ENCODE results near the gene PWWP2A. TPM values are rescaled to one million over a fixed set of nuclear protein-coding genes. Genes with fewer than 3 reads are reported as not detected.

Gene PWWP2A
- total RNA-seq, 2 donors from 2014 or later, result 15.4 to 16.7 TPM

DNA sequence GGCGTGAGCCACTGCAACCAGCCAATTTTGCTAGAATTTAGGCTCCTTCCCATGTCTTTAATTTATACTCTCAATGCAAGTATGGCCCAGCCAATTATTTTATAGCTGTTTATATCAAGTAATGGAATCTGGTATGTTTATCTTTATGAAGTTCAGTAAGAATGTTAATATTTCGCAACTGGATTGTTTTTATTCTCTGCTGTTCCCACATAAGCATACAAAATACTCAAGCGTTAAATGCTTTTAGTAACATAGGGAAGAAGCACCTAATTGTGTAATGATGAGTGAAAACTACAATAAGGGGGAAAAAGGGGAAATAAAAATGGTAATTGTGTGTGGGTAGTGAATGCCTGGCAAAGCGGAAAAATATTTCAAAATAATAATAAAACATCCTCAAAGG is 21.3 kb downstream of the PWWP2A start:
- no peak overlapping the region for H3K27ac Mint-ChIP-seq
- H3K4me3 Mint-ChIP-seq, result no peak overlapping the region
- peaks cover 76% of the 10 kb centered on the region for H3K36me3 Mint-ChIP-seq (ENCODE audit: low read depth)
- peaks cover 12% of the 10 kb centered on the region for H3K4me1 Mint-ChIP-seq
- no peak for ATAC-seq (replicated peaks)
- no peaks in the 10 kb centered on the region for H3K9me3 Mint-ChIP-seq
- H3K27me3 Mint-ChIP-seq, result no peaks in the 10 kb centered on the region

DNA sequence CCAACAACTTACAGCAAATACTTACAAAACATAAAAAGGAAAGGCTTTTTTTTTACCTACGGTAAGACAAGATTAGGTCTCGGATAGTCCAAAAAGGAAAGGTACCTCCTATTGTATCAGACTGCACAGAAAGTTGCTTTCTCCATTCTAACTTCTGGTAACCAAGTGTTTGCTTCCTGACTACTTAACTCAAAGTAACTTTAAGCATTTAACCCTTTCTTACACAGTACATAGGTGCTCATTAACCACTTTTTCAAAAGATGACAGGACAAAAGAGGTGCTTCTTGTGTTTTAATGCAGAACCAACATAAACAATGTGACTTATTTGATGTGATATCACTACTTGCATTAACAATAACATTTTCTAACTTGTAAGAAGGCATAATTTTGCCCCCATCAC is 23.1 kb downstream of the PWWP2A start:
- peaks cover 72% of the 10 kb centered on the region for H3K36me3 Mint-ChIP-seq (ENCODE audit: low read depth)
- no peak overlapping the region for H3K27ac Mint-ChIP-seq

DNA sequence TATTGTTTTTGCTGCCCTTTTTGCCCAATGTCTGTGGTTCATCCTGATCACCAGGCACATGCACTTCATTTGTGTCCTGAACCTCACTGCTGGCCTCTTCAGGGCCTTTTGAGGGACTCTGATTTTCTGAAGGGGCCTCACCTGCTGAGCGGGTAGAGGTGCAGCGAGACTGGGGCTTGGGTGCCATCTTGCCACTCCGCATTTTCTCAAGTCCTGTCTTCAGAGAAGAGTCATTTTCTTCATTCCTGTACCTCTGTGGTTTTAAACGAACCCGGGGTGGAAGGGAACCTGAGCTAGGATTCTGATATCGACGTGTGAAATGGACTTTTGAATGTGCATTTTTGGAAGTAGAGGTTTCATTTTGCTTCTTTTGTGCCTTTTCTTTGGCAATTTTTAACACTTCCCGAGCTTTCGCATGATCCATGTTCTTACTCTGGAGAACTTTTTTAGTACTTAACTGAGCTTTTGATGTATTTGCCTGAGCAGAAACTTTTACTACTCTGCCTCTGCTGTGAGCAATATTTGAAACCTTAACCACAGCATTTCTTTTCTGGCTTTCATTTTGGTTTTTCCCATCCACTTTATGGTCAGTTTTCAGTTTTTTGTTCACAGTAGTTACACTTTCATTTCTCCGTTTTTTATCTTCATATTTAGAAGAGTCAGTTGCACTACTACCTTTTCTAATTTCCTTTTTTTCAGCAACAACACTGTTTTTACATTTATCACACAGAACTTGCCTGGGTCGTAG is 26.1 kb downstream of the PWWP2A start:
- H3K36me3 Mint-ChIP-seq (ENCODE audit: low read depth), result peaks cover 70% of the 10 kb centered on the region
- no peak for ATAC-seq (replicated peaks)
- no peaks in the 10 kb centered on the region for H3K9me3 Mint-ChIP-seq
- no peaks in the 10 kb centered on the region for H3K27me3 Mint-ChIP-seq
- peak overlapping the region; percentile 66 for H3K27ac Mint-ChIP-seq
- H3K4me1 Mint-ChIP-seq, result peaks cover 12% of the 10 kb centered on the region
- H3K4me3 Mint-ChIP-seq, result no peak overlapping the region

More for the DNA sequence above, 23.1 kb downstream of the PWWP2A start:
- Mint-ChIP-seq H3K4me1 (peaks cover 12% of the 10 kb centered on the region), H3K4me3 (no peak overlapping the region), H3K9me3 (no peaks in the 10 kb centered on the region), H3K27me3 (no peaks in the 10 kb centered on the region)
- no peak for ATAC-seq (replicated peaks)

DNA sequence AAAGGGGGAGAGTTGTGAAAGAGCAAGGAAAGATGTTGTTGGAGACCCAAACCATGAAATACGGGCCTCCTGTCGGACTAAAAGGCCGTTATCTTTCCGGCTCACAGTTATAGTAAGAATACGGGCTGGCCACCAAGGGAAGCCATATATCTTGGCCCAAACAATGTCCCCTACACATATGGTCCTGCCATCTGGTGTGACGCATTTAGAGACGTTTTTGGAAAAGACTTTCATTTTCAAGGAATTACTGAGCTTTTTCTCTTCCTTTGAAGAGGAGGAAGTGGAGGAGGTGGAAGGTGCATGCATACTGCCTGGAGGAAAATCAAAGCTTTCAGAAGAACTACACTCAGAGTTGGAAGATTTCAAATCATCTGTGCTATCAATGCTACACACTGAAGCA is 26.7 kb downstream of the PWWP2A start:
- Mint-ChIP-seq H3K9me3 (no peaks in the 10 kb centered on the region), H3K27ac (no peak overlapping the region)

DNA sequence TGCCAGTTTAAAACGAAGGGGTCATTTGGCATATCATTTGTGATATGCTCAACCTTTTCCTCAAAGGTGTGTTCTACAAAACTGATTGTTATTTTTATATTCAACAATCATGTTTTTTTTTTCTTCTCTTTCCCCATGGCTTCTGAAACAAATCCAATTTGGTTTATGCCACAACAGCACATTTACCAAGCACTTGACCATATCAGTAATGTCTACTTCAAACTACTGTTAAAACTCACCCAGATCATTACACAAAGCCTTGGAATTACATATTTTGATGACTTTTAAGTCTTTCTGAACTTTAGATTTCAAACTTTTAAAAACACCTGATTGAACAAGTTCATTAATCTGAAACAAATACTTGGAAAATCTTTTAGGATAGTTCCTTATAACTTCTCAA is 29.2 kb downstream of the PWWP2A start:
- H3K9me3 Mint-ChIP-seq, result no peaks in the 10 kb centered on the region
- H3K27me3 Mint-ChIP-seq, result no peaks in the 10 kb centered on the region
- no peak overlapping the region for H3K27ac Mint-ChIP-seq
- H3K36me3 Mint-ChIP-seq (ENCODE audit: low read depth), result peaks cover 47% of the 10 kb centered on the region
- no peak for ATAC-seq (replicated peaks)
- H3K4me3 Mint-ChIP-seq, result no peak overlapping the region
- H3K4me1 Mint-ChIP-seq, result peaks cover 12% of the 10 kb centered on the region

More for the DNA sequence above, 26.7 kb downstream of the PWWP2A start:
- no peak for ATAC-seq (replicated peaks)
- H3K4me3 Mint-ChIP-seq, result no peak overlapping the region
- H3K4me1 Mint-ChIP-seq, result peaks cover 12% of the 10 kb centered on the region
- H3K36me3 Mint-ChIP-seq (ENCODE audit: low read depth), result peaks cover 66% of the 10 kb centered on the region
- H3K27me3 Mint-ChIP-seq, result no peaks in the 10 kb centered on the region

DNA sequence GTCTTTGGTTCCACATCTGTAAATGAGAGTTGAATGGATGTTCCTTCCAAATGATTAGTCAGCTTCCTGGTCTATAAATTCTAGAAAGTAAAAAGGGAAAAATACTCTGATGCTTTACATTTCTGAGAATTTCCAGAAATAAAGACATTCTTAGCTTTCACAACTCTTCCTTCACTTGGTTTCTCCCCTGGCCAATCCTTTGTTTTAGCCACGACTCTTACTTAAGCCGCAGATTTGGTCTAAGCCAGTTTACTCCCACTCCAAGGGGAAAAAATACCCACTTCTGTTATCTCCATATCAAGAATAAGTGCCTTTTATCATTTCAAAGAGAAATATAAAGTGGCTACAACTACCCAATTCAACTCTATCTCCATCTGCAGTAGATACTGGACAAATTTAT is 29.7 kb downstream of the PWWP2A start:
- Mint-ChIP-seq H3K9me3 (no peaks in the 10 kb centered on the region), H3K27ac (no peak overlapping the region), H3K27me3 (no peaks in the 10 kb centered on the region), H3K36me3 (ENCODE audit: low read depth) (peaks cover 41% of the 10 kb centered on the region), H3K4me3 (no peak overlapping the region), H3K4me1 (peaks cover 12% of the 10 kb centered on the region)
- ATAC-seq (replicated peaks), result no peak

DNA sequence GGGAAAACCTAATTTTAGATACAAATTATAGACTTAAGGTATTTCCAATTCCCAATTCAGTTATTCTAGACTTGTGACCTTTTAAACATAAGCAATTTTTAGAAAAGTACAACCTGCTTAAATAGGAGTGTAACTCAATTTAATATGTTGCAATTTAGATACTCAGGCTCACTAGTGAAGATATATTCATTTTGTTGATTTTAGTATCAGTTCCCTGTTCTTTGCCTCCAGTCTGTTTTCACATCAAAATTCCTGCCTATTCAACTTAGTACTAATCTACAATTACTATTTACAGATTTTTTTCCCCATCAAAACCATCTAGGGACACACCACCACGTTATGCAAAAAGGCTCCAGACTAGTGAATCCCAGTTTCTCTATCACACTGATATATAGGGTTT is 30.4 kb downstream of the PWWP2A start:
- H3K27ac Mint-ChIP-seq, result no peak overlapping the region
- no peak overlapping the region for H3K4me3 Mint-ChIP-seq
- peaks cover 7% of the 10 kb centered on the region for H3K4me1 Mint-ChIP-seq
- ATAC-seq (replicated peaks), result no peak
- no peaks in the 10 kb centered on the region for H3K9me3 Mint-ChIP-seq
- peaks cover 34% of the 10 kb centered on the region for H3K36me3 Mint-ChIP-seq (ENCODE audit: low read depth)
- H3K27me3 Mint-ChIP-seq, result no peaks in the 10 kb centered on the region

DNA sequence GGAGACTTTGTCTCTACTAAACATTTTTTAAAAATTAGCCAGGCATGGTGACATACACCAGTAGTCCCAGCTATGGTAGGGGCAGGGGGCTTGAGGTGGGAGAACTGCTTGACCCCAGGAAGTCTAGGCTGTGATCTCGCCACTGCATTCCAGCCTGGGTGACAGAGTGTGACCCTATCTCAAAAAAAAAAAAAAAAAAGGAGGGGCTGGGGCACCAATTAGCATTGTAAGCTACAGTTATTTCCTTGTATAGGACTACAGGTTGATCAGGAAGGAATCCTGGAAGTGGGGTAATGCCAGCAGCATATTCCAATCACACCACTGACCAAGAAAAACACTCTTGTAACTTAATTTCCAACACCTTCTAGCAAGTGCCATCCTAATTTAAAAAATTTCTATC is 32.1 kb downstream of the PWWP2A start:
- H3K27me3 Mint-ChIP-seq, result no peaks in the 10 kb centered on the region
- ATAC-seq (replicated peaks), result no peak
- peaks cover 18% of the 10 kb centered on the region for H3K36me3 Mint-ChIP-seq (ENCODE audit: low read depth)
- no peaks in the 10 kb centered on the region for H3K4me1 Mint-ChIP-seq
- no peak overlapping the region for H3K27ac Mint-ChIP-seq
- no peak overlapping the region for H3K4me3 Mint-ChIP-seq
- no peaks in the 10 kb centered on the region for H3K9me3 Mint-ChIP-seq

DNA sequence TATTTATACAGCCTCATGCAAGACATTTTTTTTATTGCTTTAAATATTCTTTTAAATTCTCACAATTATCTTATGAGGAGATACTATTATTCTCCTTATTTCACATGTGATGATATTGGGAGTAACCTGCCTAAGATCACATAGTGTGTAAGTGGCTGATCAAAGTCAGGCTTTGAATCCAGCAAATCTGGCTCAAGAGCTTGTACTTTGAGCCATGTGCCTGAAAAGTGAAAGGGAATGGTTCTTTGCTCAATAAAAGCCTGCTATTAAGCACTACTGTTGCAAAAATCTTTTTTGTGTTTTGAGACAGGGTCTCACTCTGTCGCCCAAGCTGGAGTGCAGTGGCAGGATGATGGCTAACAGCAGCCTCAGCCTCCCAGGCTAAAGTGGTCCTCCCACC is 35.1 kb downstream of the PWWP2A start:
- H3K4me1 Mint-ChIP-seq, result no peaks in the 10 kb centered on the region
- H3K36me3 Mint-ChIP-seq (ENCODE audit: low read depth), result peaks cover 3% of the 10 kb centered on the region
- ATAC-seq (replicated peaks), result no peak
- H3K27me3 Mint-ChIP-seq, result no peaks in the 10 kb centered on the region
- H3K4me3 Mint-ChIP-seq, result no peak overlapping the region
- H3K27ac Mint-ChIP-seq, result no peak overlapping the region
- H3K9me3 Mint-ChIP-seq, result no peaks in the 10 kb centered on the region

DNA sequence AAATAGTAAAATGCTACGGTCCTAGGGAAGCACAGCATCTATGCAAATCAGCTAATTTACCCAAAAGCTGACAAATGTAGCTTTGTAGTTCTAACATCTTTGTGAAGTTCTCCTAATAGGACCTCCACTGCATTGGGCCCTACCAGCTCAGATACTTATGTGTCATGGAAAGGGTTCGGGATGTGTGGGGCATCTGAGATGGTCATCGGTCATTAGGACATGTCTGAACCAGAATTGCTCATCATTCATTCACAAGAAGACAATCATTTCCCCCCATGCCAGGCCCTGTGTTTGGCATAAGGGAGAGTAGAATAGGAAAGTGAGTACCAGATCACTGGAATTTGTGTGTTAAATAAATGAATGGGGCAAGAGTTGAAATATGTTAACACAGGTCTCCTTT is 35.7 kb downstream of the PWWP2A start:
- H3K4me3 Mint-ChIP-seq, result no peak overlapping the region
- peaks cover 9% of the 10 kb centered on the region for H3K36me3 Mint-ChIP-seq (ENCODE audit: low read depth)
- H3K4me1 Mint-ChIP-seq, result no peaks in the 10 kb centered on the region
- no peak for ATAC-seq (replicated peaks)
- no peaks in the 10 kb centered on the region for H3K9me3 Mint-ChIP-seq
- no peaks in the 10 kb centered on the region for H3K27me3 Mint-ChIP-seq
- no peak overlapping the region for H3K27ac Mint-ChIP-seq

DNA sequence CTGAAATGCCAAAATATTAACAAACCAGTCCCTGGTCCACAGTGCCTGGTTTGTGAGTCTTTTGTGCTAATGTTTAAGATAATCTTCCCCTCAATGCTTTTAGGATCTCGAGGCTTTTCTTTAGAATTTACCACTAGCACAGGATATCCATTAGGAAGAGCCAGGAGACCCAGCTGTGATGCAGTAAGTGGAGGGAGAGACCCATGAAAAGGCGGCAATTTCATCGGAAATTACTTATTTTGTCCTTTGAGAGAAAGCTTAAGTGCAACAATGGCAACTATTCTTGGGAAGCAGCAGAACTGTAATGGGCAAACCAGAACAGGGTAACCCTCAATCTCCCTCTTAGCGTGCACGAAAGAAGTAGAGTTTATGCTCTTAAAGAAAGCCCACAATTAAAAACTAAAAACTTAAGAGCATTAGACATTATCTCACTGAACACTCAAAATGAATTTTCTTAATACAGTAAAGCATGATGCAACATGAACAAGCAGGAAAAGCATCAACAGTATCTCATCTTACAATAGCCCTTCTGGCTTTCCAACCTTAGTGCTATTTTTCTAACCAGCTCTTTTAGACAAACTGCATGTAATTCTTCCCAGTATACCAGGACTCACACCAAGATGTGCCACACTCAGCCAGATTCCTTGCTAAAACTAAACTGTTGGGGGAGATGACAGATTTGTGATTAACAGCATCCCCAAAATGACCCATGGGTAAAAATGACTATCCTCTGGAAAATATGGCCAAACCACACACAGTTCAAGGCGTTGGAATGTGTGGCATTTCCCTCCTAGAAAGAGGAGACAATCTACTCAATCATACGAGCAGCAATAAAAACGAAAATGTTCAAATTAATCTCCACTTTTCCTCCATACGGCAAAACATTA is 36.4 kb downstream of the PWWP2A start:
- Mint-ChIP-seq H3K36me3 (ENCODE audit: low read depth) (peaks cover 12% of the 10 kb centered on the region), H3K27ac (no peak overlapping the region), H3K27me3 (no peaks in the 10 kb centered on the region), H3K4me1 (no peaks in the 10 kb centered on the region), H3K9me3 (no peaks in the 10 kb centered on the region), H3K4me3 (no peak overlapping the region)
- ATAC-seq (replicated peaks), result no peak

DNA sequence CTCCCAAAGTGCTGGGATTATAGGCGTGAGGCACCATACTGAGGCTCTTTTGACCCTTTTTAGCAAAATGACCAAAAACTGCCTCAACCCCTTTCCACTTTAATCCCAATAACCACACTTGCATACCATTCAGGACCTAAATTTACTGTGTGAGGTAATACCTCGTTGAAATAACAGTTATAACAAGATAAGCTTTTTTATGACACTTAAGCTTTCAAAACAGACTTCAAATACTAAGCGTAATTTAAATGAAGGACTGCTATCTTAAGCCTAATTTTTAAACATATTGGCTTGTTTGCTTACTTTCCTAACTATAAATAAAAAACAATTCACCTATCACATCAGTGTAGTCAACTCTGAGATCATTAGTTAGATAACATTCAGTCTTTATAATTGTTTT is 37.8 kb downstream of the PWWP2A start:
- Mint-ChIP-seq H3K9me3 (no peaks in the 10 kb centered on the region), H3K4me3 (no peak overlapping the region), H3K4me1 (no peaks in the 10 kb centered on the region), H3K27ac (no peak overlapping the region), H3K36me3 (ENCODE audit: low read depth) (peaks cover 23% of the 10 kb centered on the region), H3K27me3 (no peaks in the 10 kb centered on the region)
- no peak for ATAC-seq (replicated peaks)

DNA sequence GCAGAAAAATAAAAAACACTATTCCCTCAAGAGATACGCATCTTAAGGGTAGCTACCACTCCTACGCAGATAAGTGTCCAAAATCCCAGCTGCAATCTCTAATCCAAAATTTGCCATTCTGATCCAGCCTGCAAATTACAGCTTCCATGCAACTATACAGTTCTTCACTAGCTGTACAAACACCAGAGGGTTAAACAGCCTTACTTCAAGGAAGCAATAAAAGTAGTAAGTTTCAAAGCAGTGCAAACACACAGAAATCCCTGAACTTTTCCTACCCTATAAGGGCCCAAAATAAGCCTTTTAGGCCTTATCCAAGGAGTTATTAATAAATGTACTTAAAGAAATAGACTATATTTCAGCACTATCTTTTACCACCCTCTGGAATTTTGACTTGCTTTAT is 39.5 kb downstream of the PWWP2A start:
- ATAC-seq (replicated peaks), result no peak
- no peaks in the 10 kb centered on the region for H3K9me3 Mint-ChIP-seq
- no peak overlapping the region for H3K4me3 Mint-ChIP-seq
- H3K27me3 Mint-ChIP-seq, result no peaks in the 10 kb centered on the region
- H3K4me1 Mint-ChIP-seq, result no peaks in the 10 kb centered on the region
- H3K27ac Mint-ChIP-seq, result no peak overlapping the region
- H3K36me3 Mint-ChIP-seq (ENCODE audit: low read depth), result peaks cover 23% of the 10 kb centered on the region

DNA sequence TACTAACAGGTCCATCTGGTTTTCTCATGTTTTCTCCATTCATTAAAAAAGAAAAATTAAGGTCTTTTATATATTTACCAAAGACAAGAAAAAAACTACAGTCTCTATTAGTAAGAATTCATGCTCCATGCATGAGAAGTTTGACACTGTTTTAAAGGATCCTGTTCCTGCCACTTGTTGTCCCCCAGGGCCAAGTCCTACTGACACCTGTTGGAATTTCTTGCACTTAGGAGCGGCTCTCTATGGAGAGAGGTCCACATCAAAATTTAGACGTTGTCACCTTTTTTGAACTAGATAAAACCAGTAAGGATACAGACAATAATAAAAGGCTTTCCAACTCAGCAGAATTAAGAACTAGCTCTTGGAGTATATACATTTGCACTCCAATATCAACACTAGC is 42.3 kb downstream of the PWWP2A start:
- H3K27me3 Mint-ChIP-seq, result no peaks in the 10 kb centered on the region
- no peak overlapping the region for H3K27ac Mint-ChIP-seq
- no peaks in the 10 kb centered on the region for H3K4me1 Mint-ChIP-seq
- no peak overlapping the region for H3K4me3 Mint-ChIP-seq
- no peak for ATAC-seq (replicated peaks)
- H3K36me3 Mint-ChIP-seq (ENCODE audit: low read depth), result peaks cover 23% of the 10 kb centered on the region
- no peaks in the 10 kb centered on the region for H3K9me3 Mint-ChIP-seq

DNA sequence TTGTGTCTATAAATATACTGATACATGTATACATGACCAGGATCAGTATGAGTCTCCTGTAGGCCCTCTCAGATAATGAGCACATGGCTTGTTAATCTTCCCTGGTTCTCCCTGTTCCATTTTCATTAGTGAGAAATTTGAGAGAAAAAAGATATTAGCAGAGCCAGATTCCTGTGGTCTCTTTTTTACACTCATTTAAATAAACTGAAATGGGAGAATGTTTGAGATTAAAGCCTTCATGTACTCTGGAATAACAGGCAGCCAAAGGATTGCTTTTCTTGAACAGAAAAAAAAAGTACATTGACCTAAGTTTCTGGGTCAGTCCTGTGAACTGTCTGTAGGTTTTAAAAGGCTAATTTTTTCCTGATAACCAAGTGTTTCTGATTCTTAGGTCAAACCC is 44.2 kb downstream of the PWWP2A start:
- no peaks in the 10 kb centered on the region for H3K4me1 Mint-ChIP-seq
- H3K27me3 Mint-ChIP-seq, result no peaks in the 10 kb centered on the region
- H3K27ac Mint-ChIP-seq, result no peak overlapping the region
- H3K4me3 Mint-ChIP-seq, result no peak overlapping the region
- no peaks in the 10 kb centered on the region for H3K9me3 Mint-ChIP-seq
- ATAC-seq (replicated peaks), result no peak
- H3K36me3 Mint-ChIP-seq (ENCODE audit: low read depth), result peaks cover 23% of the 10 kb centered on the region

Measured in activated T-helper 17 cell treated with anti-CD3 and anti-CD28 coated beads, Interleukin-2, amount 50 U/mL, for 72 hours (primary cell).